SKM-1 treated with dmso at 0.1 percent for 144 hours (cell line): ENCODE measurements around the gene RASGRF2.

Experiments used
- DNase-seq: peaks from one replicate; lab custom pipeline; 2025; ENCODE audit not compliant: unreplicated experiment; lab: John Stamatoyannopoulos, UW

The RASGRF2 gene

DNA sequence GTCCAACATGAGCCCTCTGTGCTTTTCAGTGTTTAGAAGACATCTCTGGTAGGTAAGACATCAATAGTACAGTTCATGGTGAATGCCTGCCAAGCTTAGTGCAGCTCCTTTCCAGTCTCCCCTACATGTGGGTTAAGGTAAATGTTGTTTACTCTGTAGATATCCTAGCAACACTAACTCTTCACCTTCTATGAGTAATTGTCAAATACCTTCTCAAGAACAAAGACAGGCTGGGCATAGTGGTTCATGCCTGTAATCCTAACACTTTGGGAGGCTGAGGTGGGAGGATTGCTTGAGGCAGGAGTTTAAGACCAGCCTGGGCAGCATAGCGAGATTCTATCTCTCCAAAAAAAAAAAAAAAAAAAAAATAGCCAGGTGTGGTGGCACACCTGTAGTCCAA, 18.7 kb upstream of the RASGRF2 start:
- no peak for DNase-seq

GRCh38 chr5:80951366-80951765, 8.8 kb upstream of the RASGRF2 start:
- no peak for DNase-seq

DNA sequence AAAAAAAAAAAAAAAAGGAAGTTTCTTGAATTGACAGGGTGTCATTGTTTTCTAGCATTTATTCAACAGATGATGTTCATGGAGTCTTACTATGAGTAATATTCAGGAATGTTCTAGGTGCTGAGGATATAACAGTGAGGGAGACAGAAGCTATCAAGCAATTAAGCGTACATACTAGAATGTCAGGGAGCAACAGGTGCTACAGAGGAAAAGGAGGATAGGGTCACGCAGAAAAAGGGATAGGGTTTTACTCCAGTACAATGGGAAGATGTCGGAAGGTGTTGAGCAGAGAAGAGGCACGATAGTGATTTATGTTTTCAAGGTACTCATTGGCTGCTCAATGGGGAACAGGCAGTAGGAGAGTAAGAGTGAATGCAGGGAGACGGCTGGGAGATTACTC, 6.6 kb upstream of the RASGRF2 start:
- no peak for DNase-seq

GRCh38 chr5:80955082-80955590, 5.0 kb upstream of the RASGRF2 start:
- no peak for DNase-seq

GRCh38 chr5:80956272-80956671, 3.9 kb upstream of the RASGRF2 start:
- no peak for DNase-seq

DNA sequence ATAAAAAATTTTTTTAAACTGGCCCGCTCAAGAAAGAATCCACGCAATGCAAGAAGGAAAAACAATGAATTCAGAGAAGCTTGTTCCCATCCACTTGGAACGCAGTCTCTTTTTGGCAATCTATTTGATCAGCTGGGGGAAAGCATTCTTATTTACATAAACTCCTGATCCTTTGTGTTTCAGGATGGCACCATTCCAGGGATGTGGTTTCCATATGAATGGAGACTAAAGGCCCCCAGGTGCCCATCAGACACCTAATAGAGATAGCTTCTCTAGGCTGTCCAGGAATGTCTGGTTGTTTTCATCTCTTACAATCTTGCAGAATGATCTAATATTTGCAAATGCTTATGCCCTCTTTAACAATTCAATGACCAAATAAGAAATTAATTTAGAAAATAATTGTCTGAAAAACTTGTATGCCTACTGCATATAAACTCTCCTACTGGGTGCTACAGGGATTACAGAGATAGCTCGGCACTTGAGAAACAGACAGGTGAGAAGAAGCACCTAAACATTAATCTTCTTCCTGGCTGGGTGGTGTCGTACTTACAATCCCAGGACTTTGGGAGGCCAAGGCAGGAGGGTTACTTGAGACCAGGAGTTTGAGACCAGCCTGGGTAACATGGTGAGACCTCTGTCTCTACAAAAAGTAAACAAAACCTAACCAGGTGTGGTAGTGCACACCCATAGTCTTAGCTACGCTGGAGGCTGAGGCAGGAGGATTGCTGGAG, 3.0 kb upstream of the RASGRF2 start:
- DNase-seq = no peak

DNA sequence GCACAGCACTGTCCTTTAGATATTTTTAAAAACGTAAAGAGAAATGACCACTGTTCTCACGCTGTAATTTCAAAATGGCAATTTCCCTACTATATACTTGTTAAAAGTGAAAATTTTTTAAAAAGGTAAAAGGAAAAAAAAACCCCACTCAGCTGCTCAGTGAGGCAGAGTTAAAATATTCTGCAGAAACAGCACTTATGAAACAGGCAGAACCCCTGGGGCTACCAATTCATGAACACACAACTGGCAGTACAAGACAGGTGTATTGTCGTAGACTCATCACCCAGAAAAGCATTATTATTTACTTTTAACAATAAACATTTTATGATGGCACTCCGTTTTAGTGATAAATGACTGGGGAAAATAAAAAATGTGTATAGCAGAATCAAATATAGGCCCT, 1.5 kb upstream of the RASGRF2 start:
- no peak for DNase-seq

- no peak for DNase-seq
Measured at GRCh38 chr5:80959138-80959537, 1.0 kb upstream of the RASGRF2 start.

- DNase-seq = no peak
Measured at GRCh38 chr5:80960531-80961375, 590 bp downstream of the RASGRF2 start.

DNA sequence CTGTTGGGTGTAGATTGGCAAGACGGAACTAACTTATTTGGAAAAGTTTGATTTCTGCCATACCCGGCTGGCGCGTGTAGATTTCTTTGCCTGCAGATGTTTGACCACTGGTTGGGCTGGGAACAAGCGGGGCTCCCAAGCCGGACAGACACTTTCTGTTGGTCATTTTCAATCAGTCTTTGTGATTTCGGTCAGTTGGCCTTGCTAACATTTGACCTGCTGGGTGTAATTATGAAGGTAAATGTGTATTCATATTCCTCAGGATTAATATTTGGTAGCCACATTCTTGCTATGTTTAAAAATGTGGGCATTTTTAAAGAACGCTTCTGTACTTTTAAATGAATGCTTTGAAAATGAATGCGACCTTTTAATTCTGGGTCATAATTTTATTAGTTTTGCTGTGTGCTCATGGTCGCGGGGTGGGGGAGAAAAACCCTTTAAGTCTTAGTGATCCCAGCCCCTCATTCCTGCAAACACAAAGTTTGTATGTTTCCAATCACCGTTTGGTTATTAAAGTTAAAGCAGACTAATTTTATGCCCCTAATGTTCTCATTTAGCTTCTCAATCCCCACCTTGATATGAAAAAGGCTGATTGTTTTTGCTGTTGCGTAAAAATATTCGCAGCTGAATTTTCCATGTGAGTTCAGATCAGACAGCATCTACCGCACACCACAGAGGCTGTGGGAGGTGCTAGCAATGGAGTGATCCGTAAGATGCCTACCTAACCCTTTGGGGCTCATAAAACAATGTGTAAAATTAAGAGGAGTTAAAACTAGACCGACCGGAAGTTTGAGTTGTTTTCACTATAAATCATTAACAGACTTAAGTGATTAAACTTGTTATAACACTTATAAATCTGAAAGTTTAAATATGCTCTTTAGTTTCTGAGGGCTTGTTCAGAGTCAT, 1.5 kb downstream of the RASGRF2 start:
- DNase-seq = no peak

- DNase-seq = no peak
Measured at GRCh38 chr5:80962630-80963520, 2.7 kb downstream of the RASGRF2 start.

GRCh38 chr5:80963521-80963895, 3.3 kb downstream of the RASGRF2 start:
- no peak for DNase-seq

DNA sequence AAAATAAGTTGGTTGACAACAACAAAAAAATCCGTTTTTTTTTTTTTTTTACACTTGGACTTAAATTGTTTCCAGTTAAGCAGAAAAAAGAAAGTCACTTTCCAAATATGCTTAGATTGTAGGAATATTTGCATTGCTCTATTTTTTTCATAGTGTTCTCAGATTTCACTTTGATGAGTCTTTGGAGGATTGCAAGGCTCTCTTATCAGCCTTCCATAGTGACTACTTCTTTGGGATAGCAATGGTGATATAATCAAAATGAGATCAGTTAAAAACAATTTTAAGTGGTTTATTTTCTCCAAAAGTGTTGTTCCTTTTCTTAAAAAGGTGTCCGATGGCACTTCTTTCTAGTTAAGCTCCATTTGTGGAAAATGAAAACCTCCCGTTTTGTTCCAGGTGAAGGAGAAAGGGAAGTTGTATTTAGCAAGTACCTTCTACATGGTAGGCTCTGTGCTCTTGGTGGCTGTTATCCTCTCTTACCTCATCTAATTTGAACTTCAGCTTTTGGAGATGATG, 3.9 kb downstream of the RASGRF2 start:
- DNase-seq = no peak

DNA sequence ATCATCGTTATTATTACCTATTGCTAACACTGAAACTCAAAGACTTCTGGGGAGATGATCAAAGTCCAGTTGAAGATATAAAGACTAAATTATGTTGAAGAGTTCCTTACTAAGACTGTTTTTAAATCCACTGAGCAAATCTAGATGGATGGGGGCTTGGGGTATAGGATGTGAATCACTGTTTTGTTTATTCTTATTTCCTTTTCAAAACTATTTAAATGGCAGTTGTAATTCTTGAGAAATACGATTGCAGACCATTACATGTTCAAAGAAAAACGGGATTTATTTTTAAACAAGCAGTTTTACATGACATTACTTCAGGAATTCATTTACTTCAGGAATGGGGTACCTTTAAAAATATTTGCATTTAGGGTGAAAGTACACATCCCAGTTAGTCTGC, 4.3 kb downstream of the RASGRF2 start:
- DNase-seq = no peak

DNA sequence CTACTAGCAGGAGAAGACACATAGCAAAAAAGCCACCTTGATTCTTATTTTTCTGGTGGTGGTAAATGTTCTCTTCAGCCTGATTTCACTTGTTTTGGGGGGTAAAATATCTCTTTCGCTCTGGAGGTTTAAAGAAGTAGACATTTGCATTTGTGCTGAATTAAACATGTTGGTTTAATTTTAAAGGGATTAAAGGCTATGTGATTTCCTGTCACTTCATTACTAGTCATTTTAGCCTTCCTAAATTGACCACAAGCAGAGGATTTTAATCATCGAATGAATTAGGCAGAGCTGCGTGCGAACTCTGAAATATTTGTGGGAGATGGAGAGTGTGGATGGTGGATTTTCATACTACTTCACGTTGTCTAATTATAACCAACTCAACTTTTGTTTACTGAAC, 4.8 kb downstream of the RASGRF2 start:
- DNase-seq = no peak

DNA sequence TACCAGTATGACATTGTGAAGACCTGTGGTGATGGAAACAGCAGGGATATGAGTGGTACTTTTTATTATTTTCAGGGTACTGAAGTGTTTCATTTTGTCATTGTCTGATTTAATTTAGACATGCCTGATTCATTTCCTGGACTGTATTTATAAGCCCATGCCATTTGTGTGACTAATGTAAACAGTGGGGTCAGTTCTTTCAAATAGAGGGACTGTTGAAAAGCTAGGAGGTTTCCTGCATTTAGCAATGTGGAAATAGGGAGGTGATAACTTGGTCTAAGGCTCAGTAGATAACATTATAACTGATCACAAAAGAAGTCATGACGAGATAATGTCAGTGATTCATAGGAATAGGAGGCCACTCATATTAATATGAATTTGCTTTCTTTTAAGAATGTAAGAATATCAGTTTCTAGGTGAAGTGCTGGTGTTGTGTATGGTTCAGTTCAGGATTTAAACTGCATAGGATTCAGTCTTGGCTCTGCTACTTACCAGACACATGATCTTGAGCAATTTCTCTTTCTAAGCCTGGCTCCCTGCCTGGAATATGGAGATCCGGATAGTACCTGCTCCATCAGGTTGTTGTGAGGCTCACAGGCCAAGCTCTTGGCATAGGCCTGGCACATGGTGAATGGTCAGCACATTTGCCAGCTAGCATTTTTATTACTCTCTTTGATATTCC, 7.5 kb downstream of the RASGRF2 start:
- no peak for DNase-seq

DNA sequence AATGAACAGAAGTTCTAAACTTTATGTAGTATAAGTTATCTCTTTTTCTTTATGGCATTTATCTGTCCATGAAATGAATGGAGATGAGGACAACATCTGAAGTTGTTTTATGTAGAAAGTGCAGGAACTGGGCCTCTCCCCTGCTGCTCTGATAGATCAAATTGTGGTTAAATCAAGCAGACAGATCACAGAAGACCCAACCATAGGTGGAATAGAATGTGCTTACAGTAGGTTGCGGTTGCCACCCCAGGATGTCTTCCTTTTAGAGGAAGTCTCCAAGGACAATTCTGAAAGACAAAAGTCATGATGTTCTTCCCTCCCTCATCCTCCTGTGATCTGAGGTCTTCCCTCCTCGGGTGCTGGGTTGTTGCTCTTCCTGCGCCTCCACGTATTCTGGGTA, 12.9 kb downstream of the RASGRF2 start:
- DNase-seq = no peak

DNA sequence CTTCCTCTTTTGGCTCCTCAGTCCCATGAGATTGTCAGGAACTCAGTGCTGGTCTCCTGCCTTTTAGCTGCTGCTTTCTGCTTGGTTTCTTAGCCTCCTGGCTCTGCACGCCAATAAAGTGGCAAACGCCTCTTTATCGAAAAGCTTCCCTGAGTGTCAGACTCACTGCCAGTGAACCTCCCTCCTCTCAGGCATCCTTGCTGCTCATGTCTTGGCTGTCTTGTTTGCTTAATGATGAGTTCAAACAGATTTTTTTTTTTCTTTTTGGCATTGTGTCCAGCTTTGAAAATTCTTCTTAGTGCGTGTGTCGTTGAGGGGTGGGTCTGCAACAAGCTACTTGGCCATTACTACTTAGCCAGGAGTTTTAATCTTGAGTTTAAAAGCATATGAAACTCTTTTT, 14.9 kb downstream of the RASGRF2 start:
- DNase-seq = no peak

DNA sequence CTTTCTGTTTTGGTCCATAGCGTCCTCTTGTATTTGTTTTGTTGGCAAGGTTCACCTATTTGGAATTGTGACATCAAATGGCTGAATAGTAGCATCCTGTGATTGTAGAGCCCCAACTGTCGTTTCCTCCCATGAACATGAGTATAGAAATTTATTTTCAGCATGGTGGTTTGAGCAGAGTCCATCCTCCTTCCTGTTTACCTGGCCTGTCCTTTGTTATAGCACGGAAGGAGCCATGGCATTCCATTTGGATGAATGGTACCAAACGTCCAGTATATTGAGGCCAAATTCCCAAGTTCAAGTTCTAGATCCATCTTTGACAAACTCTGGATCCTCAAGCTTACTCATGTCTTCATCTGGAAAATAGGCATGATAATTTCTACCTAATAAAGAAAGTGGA, 16.8 kb downstream of the RASGRF2 start:
- DNase-seq = no peak

- DNase-seq = no peak
Measured at GRCh38 chr5:80977764-80978163, 17.6 kb downstream of the RASGRF2 start.
